Activated CD8-positive, alpha-beta memory T cell treated with anti-CD3 and anti-CD28 coated beads, Interleukin-2, amount 50 U/mL, for 1 hour (primary cell): Measurements from ENCODE around the gene CLTC.
"Not testable (repeated sequence)": the region's sequence is repeated elsewhere in the genome, so short reads cannot be mapped to it uniquely, and the experiment has no call there.

Source experiments
- DNase-seq: peaks from one replicate; pipeline ENCODE4 v3.0.0-alpha.2; 2020; ENCODE audit errors: extremely low read depth

The CLTC gene

GRCh38 chr17:59619298-59620063 is at the start of gene CLTC:
Gene CLTC (plus strand): TSS chr17:59619895. CDS start chr17:59620132, 237 bp downstream.
- DNase-seq, result peak; percentile 78

GRCh38 chr17:59572301-59572924 is 47.3 kb upstream of the CLTC start:
- no peak for DNase-seq

GRCh38 chr17:59584168-59584567 is 35.5 kb upstream of the CLTC start:
- DNase-seq, result not testable (repeated sequence)

- DNase-seq, result no peak
Observed at GRCh38 chr17:59600169-59600568, 19.5 kb upstream of the CLTC start.

GRCh38 chr17:59601130-59601529 is 18.6 kb upstream of the CLTC start:
- DNase-seq, result no peak

GRCh38 chr17:59607061-59607460 is 12.6 kb upstream of the CLTC start:
- DNase-seq, result no peak

GRCh38 chr17:59607817-59608403 is 11.8 kb upstream of the CLTC start:
- DNase-seq, result no peak

- DNase-seq, result no peak
Observed at GRCh38 chr17:59611503-59611902, 8.2 kb upstream of the CLTC start.

- no peak for DNase-seq
Observed at GRCh38 chr17:59616253-59616920, 3.3 kb upstream of the CLTC start.

- DNase-seq, result no peak
Observed at GRCh38 chr17:59617156-59617732, 2.5 kb upstream of the CLTC start.

GRCh38 chr17:59619035-59619297 is 729 bp upstream of the CLTC start:
- DNase-seq, result no peak

GRCh38 chr17:59620064-59620359 is 317 bp downstream of the CLTC start:
- DNase-seq, result no peak

- no peak for DNase-seq
Observed at GRCh38 chr17:59620518-59621259, 994 bp downstream of the CLTC start.

GRCh38 chr17:59621771-59622170 is 2.1 kb downstream of the CLTC start:
- DNase-seq, result no peak

GRCh38 chr17:59623151-59623550 is 3.5 kb downstream of the CLTC start:
- no peak for DNase-seq

- no peak for DNase-seq
Observed at GRCh38 chr17:59626756-59627155, 7.1 kb downstream of the CLTC start.

- DNase-seq, result no peak
Observed at GRCh38 chr17:59627274-59627673, 7.6 kb downstream of the CLTC start.

GRCh38 chr17:59627770-59628171 is 8.1 kb downstream of the CLTC start:
- no peak for DNase-seq

GRCh38 chr17:59629174-59629573 is 9.5 kb downstream of the CLTC start:
- DNase-seq, result no peak

- DNase-seq, result no peak
Observed at GRCh38 chr17:59631276-59631675, 11.6 kb downstream of the CLTC start.

GRCh38 chr17:59632398-59632797 is 12.7 kb downstream of the CLTC start:
- DNase-seq, result no peak
